GM23338 (cell line): ENCODE measurements around the gene PLXND1. TPM values are rescaled to one million over a fixed set of nuclear protein-coding genes. Genes with fewer than 3 reads are reported as not detected.

ENCODE experiments used
- ATAC-seq: fragments of 200-7000 bp; cut with Tn5 transposase; 3 replicates; pipeline ENCODE4 v1.9.1; 2020
- DNase-seq: peaks from one replicate; pipeline ENCODE4 v3.0.0-alpha.2; 2015; ENCODE audit warnings: low spot score
- H2AFZ ChIP-seq: fragments of 200-600 bp; sonication (generic); 2 replicates; pipeline ENCODE4 v1.8.0; 2016; ENCODE audit warnings: antibody characterized with exemption, mild to moderate bottlenecking, moderate library complexity
- H3F3A ChIP-seq: fragments of 200-600 bp; sonication (generic); replicated peaks from 2 replicates; pipeline ENCODE4 v1.8.0; 2017; ENCODE audit warnings: antibody characterized with exemption, mixed run types, low read depth
- H3K27ac ChIP-seq: fragments of 200-600 bp; sonication (generic); 2 replicates; pipeline ENCODE4 v1.6.1; 2016; ENCODE audit warnings: low read depth
- H3K27me3 ChIP-seq: fragments of 200-600 bp; sonication (generic); 2 replicates; pipeline ENCODE4 v1.8.0; 2016; ENCODE audit warnings: mild to moderate bottlenecking, mixed run types, moderate library complexity; ENCODE audit not compliant: insufficient read depth
- H3K36me3 ChIP-seq: fragments of 200-600 bp; sonication (generic); 2 replicates; pipeline ENCODE4 v1.8.0; 2016; ENCODE audit warnings: mild to moderate bottlenecking; ENCODE audit not compliant: insufficient read depth
- H3K4me1 ChIP-seq: fragments of 200-600 bp; sonication (generic); 2 replicates; pipeline ENCODE4 v1.8.0; 2016; ENCODE audit warnings: mild to moderate bottlenecking, moderate library complexity; ENCODE audit not compliant: insufficient read depth
- H3K4me2 ChIP-seq: fragments of 200-600 bp; sonication (generic); 2 replicates; pipeline ENCODE4 v1.7.1; 2017; ENCODE audit warnings: mixed run types
- H3K4me3 ChIP-seq: fragments of 200-600 bp; sonication (generic); 2 replicates; pipeline ENCODE4 v1.6.1; 2016; ENCODE audit warnings: mixed run types
- H3K79me2 ChIP-seq: fragments of 200-600 bp; sonication (generic); replicated peaks from 2 replicates; pipeline ENCODE4 v1.8.0; 2017; ENCODE audit warnings: mild to moderate bottlenecking; ENCODE audit not compliant: insufficient read depth
- H3K9me2 ChIP-seq: fragments of 200-600 bp; sonication (generic); 2 replicates; pipeline ENCODE4 v1.8.0; 2017; ENCODE audit not compliant: insufficient read depth
- H4K20me1 ChIP-seq: fragments of 200-600 bp; sonication (generic); replicated peaks from 2 replicates; pipeline ENCODE4 v1.8.0; 2017; ENCODE audit warnings: mild to moderate bottlenecking; ENCODE audit not compliant: insufficient read depth
- H3K27ac Mint-ChIP-seq: 2 replicates; pipeline ENCODE4 v1.8.0; 2020; ENCODE audit warnings: inconsistent platforms, mild to moderate bottlenecking, moderate library complexity, mixed read lengths
- H3K27me3 Mint-ChIP-seq: 3 replicates; pipeline ENCODE4 v1.8.0; 2022; ENCODE audit warnings: low read depth, mild to moderate bottlenecking, moderate library complexity, mixed read lengths, inconsistent platforms; ENCODE audit not compliant: insufficient read depth, poor library complexity
- H3K36me3 Mint-ChIP-seq: 3 replicates; pipeline ENCODE4 v1.8.0; 2021; ENCODE audit warnings: low read depth, mild to moderate bottlenecking, inconsistent platforms, moderate library complexity, mixed read lengths
- H3K4me1 Mint-ChIP-seq: 3 replicates; pipeline ENCODE4 v1.8.0; 2020; ENCODE audit warnings: mild to moderate bottlenecking, inconsistent platforms, mixed read lengths
- H3K4me3 Mint-ChIP-seq: 3 replicates; pipeline ENCODE4 v1.8.0; 2021; ENCODE audit warnings: moderate library complexity, mild to moderate bottlenecking, inconsistent platforms, mixed read lengths
- H3K9me3 Mint-ChIP-seq: 3 replicates; pipeline ENCODE4 v1.8.0; 2020; ENCODE audit warnings: moderate library complexity, mild to moderate bottlenecking, inconsistent platforms, mixed read lengths
- CREB1 ChIP-seq: fragments of 250-450 bp; sonication (Bioruptor Pico); IDR thresholded peaks from 2 replicates; pipeline ENCODE4 v1.5.0; 2020; ENCODE audit warnings: low read depth, mild to moderate bottlenecking, moderate library complexity
- EZH2 ChIP-seq: fragments of 200-600 bp; sonication (generic); IDR thresholded peaks from one replicate; pipeline ENCODE4 v1.8.0; 2017; ENCODE audit warnings: antibody characterized with exemption, mild to moderate bottlenecking, low read depth; ENCODE audit not compliant: unreplicated experiment
- EZH2phosphoT487 ChIP-seq: fragments of 200-600 bp; sonication (generic); IDR thresholded peaks from one replicate; pipeline ENCODE4 v1.8.1; 2018; ENCODE audit warnings: antibody characterized with exemption; ENCODE audit not compliant: unreplicated experiment
- JUNB ChIP-seq: IDR thresholded peaks from one replicate; pipeline ENCODE4 v1.6.1; 2016; ENCODE audit warnings: antibody characterized with exemption; ENCODE audit not compliant: unreplicated experiment
- NANOG ChIP-seq: IDR thresholded peaks from 2 replicates; pipeline ENCODE4 v1.6.1; 2016; ENCODE audit warnings: antibody characterized with exemption, borderline replicate concordance
- POLR2AphosphoS5 ChIP-seq: IDR thresholded peaks from 2 replicates; pipeline ENCODE4 v1.6.1; 2016; ENCODE audit warnings: antibody characterized with exemption, low read depth
- STAT1 ChIP-seq: IDR thresholded peaks from one replicate; pipeline ENCODE4 v1.6.1; 2016; ENCODE audit warnings: antibody characterized with exemption; ENCODE audit not compliant: unreplicated experiment
- ZNF114 ChIP-seq: fragments of 250-450 bp; sonication (Bioruptor Pico); IDR thresholded peaks from 2 replicates; pipeline ENCODE4 v1.5.0; 2020; ENCODE audit warnings: mild to moderate bottlenecking, moderate library complexity
- ZNF331 ChIP-seq: fragments of 250-450 bp; sonication (Bioruptor Pico); IDR thresholded peaks from 2 replicates; pipeline ENCODE4 v1.5.0; 2020; ENCODE audit warnings: low read depth, mild to moderate bottlenecking, moderate library complexity
- polyA plus RNA-seq: library from polyadenylated mRNA; unstranded; fragments of >200 nt; fragmentation: Nextera tagmentation; extraction: Ambion mirVana; gene quantifications from 2 replicates; pipeline ENCODE4 v1.2.1, GENCODE V29; 2016
- total RNA-seq: library from RNA; depleted of rRNA; stranded (reverse); fragments of >200 nt; shearing (Covaris generic); gene quantifications from 2 replicates; pipeline ENCODE4 v1.2.3, GENCODE V29; 2014
- TF ChIP-seq, protein P1 (sequence below): fragments of 250-450 bp; sonication (Bioruptor Pico); IDR thresholded peaks from 2 replicates; pipeline ENCODE4 v1.5.0; 2020; ENCODE audit warnings: mild to moderate bottlenecking, moderate library complexity
- TF ChIP-seq, protein P2 (sequence below): IDR thresholded peaks from 2 replicates; pipeline ENCODE4 v1.6.1; 2016; ENCODE audit warnings: antibody characterized with exemption
- TF ChIP-seq, protein P3 (sequence below): IDR thresholded peaks from one replicate; pipeline ENCODE4 v1.6.1; 2018; ENCODE audit warnings: antibody characterized with exemption; ENCODE audit not compliant: unreplicated experiment
- TF ChIP-seq, protein P4 (sequence below), 2 experiments: fragments of 200-600 bp in 1 of 2; sonication (generic) in 1 of 2; conservative IDR thresholded peaks; 2 replicates each; pipeline versions ENCODE4 v1.5.1 to v1.6.1; 2016 to 2017; ENCODE audit warnings: antibody characterized with exemption in 2 of 2, low read depth in 2 of 2, mild to moderate bottlenecking in 2 of 2, moderate library complexity in 1 of 2

Gene PLXND1
- total and polyA plus RNA-seq, 2 experiments from 2014 or later = 13.3 to 60.4 TPM

DNA sequence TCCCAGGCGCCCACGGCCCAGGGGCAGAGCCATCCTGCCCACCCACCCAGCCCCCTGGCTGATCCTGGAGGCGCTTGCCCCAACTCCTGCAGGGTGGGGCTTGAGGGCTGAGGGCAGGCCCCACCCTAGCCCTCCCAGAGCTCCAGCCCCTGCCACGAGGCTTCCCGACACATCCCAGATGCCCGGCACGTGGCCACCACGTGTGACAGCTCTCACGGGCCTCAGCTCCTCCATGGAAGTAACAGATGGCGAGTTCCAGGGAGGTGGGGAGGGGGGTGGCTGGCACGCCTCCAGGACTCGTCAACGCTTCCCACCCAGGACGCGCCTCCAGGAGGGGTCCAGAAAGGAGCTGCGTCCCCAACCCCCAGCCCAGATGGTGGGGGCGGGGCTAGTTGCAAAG is 29.1 kb downstream of the PLXND1 start:
- H3K79me2 ChIP-seq = no peaks in the 10 kb centered on the region
- ATAC-seq (no peak), DNase-seq (no peak)
- H3K4me1 Mint-ChIP-seq = peaks cover 14% of the 10 kb centered on the region
- no peak overlapping the region for H3K4me2 ChIP-seq
- no peaks in the 10 kb centered on the region for H3K9me2 ChIP-seq
- no peak overlapping the region for H3K27ac Mint-ChIP-seq
- TF ChIP-seq, protein P1, sequence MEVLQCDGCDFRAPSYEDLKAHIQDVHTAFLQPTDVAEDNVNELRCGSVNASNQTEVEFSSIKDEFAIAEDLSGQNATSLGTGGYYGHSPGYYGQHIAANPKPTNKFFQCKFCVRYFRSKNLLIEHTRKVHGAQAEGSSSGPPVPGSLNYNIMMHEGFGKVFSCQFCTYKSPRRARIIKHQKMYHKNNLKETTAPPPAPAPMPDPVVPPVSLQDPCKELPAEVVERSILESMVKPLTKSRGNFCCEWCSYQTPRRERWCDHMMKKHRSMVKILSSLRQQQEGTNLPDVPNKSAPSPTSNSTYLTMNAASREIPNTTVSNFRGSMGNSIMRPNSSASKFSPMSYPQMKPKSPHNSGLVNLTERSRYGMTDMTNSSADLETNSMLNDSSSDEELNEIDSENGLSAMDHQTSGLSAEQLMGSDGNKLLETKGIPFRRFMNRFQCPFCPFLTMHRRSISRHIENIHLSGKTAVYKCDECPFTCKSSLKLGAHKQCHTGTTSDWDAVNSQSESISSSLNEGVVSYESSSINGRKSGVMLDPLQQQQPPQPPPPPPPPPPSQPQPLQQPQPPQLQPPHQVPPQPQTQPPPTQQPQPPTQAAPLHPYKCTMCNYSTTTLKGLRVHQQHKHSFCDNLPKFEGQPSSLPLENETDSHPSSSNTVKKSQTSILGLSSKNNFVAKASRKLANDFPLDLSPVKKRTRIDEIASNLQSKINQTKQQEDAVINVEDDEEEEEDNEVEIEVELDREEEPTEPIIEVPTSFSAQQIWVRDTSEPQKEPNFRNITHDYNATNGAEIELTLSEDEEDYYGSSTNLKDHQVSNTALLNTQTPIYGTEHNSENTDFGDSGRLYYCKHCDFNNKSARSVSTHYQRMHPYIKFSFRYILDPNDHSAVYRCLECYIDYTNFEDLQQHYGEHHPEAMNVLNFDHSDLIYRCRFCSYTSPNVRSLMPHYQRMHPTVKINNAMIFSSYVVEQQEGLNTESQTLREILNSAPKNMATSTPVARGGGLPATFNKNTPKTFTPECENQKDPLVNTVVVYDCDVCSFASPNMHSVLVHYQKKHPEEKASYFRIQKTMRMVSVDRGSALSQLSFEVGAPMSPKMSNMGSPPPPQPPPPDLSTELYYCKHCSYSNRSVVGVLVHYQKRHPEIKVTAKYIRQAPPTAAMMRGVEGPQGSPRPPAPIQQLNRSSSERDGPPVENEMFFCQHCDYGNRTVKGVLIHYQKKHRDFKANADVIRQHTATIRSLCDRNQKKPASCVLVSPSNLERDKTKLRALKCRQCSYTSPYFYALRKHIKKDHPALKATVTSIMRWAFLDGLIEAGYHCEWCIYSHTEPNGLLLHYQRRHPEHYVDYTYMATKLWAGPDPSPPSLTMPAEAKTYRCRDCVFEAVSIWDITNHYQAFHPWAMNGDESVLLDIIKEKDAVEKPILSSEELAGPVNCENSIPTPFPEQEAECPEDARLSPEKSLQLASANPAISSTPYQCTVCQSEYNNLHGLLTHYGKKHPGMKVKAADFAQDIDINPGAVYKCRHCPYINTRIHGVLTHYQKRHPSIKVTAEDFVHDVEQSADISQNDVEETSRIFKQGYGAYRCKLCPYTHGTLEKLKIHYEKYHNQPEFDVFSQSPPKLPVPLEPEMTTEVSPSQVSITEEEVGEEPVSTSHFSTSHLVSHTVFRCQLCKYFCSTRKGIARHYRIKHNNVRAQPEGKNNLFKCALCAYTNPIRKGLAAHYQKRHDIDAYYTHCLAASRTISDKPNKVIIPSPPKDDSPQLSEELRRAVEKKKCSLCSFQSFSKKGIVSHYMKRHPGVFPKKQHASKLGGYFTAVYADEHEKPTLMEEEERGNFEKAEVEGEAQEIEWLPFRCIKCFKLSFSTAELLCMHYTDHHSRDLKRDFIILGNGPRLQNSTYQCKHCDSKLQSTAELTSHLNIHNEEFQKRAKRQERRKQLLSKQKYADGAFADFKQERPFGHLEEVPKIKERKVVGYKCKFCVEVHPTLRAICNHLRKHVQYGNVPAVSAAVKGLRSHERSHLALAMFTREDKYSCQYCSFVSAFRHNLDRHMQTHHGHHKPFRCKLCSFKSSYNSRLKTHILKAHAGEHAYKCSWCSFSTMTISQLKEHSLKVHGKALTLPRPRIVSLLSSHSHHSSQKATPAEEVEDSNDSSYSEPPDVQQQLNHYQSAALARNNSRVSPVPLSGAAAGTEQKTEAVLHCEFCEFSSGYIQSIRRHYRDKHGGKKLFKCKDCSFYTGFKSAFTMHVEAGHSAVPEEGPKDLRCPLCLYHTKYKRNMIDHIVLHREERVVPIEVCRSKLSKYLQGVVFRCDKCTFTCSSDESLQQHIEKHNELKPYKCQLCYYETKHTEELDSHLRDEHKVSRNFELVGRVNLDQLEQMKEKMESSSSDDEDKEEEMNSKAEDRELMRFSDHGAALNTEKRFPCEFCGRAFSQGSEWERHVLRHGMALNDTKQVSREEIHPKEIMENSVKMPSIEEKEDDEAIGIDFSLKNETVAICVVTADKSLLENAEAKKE (CRISPR knock-in tag) = no peak
- no peak for TF ChIP-seq NANOG
- TF ChIP-seq CREB1 (CRISPR knock-in tag) = no peak
- no peak for TF ChIP-seq STAT1
- TF ChIP-seq EZH2 = no peak
- TF ChIP-seq, protein P2, sequence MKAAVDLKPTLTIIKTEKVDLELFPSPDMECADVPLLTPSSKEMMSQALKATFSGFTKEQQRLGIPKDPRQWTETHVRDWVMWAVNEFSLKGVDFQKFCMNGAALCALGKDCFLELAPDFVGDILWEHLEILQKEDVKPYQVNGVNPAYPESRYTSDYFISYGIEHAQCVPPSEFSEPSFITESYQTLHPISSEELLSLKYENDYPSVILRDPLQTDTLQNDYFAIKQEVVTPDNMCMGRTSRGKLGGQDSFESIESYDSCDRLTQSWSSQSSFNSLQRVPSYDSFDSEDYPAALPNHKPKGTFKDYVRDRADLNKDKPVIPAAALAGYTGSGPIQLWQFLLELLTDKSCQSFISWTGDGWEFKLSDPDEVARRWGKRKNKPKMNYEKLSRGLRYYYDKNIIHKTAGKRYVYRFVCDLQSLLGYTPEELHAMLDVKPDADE = no peak
- no peak for TF ChIP-seq POLR2AphosphoS5
- no peak for TF ChIP-seq ZNF331
- TF ChIP-seq JUNB = no peak
- TF ChIP-seq EZH2phosphoT487 = no peak
- TF ChIP-seq, protein P3, sequence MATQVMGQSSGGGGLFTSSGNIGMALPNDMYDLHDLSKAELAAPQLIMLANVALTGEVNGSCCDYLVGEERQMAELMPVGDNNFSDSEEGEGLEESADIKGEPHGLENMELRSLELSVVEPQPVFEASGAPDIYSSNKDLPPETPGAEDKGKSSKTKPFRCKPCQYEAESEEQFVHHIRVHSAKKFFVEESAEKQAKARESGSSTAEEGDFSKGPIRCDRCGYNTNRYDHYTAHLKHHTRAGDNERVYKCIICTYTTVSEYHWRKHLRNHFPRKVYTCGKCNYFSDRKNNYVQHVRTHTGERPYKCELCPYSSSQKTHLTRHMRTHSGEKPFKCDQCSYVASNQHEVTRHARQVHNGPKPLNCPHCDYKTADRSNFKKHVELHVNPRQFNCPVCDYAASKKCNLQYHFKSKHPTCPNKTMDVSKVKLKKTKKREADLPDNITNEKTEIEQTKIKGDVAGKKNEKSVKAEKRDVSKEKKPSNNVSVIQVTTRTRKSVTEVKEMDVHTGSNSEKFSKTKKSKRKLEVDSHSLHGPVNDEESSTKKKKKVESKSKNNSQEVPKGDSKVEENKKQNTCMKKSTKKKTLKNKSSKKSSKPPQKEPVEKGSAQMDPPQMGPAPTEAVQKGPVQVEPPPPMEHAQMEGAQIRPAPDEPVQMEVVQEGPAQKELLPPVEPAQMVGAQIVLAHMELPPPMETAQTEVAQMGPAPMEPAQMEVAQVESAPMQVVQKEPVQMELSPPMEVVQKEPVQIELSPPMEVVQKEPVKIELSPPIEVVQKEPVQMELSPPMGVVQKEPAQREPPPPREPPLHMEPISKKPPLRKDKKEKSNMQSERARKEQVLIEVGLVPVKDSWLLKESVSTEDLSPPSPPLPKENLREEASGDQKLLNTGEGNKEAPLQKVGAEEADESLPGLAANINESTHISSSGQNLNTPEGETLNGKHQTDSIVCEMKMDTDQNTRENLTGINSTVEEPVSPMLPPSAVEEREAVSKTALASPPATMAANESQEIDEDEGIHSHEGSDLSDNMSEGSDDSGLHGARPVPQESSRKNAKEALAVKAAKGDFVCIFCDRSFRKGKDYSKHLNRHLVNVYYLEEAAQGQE = no peak
- TF ChIP-seq ZNF114 (CRISPR knock-in tag) = no peak
- TF ChIP-seq, protein P4, sequence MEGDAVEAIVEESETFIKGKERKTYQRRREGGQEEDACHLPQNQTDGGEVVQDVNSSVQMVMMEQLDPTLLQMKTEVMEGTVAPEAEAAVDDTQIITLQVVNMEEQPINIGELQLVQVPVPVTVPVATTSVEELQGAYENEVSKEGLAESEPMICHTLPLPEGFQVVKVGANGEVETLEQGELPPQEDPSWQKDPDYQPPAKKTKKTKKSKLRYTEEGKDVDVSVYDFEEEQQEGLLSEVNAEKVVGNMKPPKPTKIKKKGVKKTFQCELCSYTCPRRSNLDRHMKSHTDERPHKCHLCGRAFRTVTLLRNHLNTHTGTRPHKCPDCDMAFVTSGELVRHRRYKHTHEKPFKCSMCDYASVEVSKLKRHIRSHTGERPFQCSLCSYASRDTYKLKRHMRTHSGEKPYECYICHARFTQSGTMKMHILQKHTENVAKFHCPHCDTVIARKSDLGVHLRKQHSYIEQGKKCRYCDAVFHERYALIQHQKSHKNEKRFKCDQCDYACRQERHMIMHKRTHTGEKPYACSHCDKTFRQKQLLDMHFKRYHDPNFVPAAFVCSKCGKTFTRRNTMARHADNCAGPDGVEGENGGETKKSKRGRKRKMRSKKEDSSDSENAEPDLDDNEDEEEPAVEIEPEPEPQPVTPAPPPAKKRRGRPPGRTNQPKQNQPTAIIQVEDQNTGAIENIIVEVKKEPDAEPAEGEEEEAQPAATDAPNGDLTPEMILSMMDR (conservative IDR thresholded peaks at IDR 0.05; ENCODE audit: low read depth in 2 of 2) = no peak
- no peak overlapping the region for H2AFZ ChIP-seq
- H3K4me3 Mint-ChIP-seq = no peak overlapping the region
- H3K9me3 Mint-ChIP-seq = no peaks in the 10 kb centered on the region; the same call in 2 of the 3 replicates
- H3K27me3 Mint-ChIP-seq = peaks cover 5% of the 10 kb centered on the region
- no peaks in the 10 kb centered on the region for H3F3A ChIP-seq
- no peaks in the 10 kb centered on the region for H3K36me3 ChIP-seq
- H3K27ac ChIP-seq = no peak overlapping the region
- H3K4me3 ChIP-seq = no peak overlapping the region
- H3K27me3 ChIP-seq = no peaks in the 10 kb centered on the region
- H3K4me1 ChIP-seq = no peaks in the 10 kb centered on the region
- H3K36me3 Mint-ChIP-seq = no peaks in the 10 kb centered on the region; the same call in 2 of the 3 replicates
- H4K20me1 ChIP-seq = no peaks in the 10 kb centered on the region
